ENCODE measurements around the gene BMP6.

- TF ChIP-seq POLR2A (IDR thresholded peaks at IDR 0.05) (no peak), CTCF (IDR thresholded peaks at IDR 0.05) (no peak), EP300 (IDR thresholded peaks at IDR 0.05) (no peak)
These were observed 165.4 kb downstream of the BMP6 start for GRCh38 chr6:7891078-7891872.

All from ovary (tissue), 3 donors.